ENCODE measurements around the gene MAPK4. TPM values are rescaled to one million over a fixed set of nuclear protein-coding genes. Genes with fewer than 3 reads are reported as not detected.

The MAPK4 gene
- total RNA-seq, 1 donor from 2014 or later: 2.2 TPM

DNA sequence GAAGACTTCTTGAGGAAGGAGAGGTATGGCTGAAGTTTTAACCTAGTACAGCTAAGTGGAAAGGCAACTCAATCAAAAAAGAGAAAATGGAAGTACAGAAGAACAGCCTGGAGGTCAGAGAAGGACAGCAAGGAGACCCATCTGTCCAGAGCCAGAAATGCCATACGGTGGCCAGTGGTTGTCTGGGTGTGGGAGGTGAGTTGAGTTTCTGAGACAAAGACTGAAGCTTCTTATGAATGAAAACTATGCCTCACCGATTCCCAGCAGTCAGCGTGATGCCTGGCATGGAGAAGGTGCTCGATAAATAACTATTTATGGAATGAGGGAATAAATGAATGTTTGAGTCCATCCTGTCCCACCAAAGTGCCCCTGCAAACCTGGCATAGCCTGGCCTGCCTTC lies 161.1 kb downstream of the MAPK4 start:
- Histone ChIP-seq H3K4me1 (no peaks in the 10 kb centered on the region), H3K9me3 (no peaks in the 10 kb centered on the region)
- intact Hi-C loops (cut with DNase I): no loop called here

DNA sequence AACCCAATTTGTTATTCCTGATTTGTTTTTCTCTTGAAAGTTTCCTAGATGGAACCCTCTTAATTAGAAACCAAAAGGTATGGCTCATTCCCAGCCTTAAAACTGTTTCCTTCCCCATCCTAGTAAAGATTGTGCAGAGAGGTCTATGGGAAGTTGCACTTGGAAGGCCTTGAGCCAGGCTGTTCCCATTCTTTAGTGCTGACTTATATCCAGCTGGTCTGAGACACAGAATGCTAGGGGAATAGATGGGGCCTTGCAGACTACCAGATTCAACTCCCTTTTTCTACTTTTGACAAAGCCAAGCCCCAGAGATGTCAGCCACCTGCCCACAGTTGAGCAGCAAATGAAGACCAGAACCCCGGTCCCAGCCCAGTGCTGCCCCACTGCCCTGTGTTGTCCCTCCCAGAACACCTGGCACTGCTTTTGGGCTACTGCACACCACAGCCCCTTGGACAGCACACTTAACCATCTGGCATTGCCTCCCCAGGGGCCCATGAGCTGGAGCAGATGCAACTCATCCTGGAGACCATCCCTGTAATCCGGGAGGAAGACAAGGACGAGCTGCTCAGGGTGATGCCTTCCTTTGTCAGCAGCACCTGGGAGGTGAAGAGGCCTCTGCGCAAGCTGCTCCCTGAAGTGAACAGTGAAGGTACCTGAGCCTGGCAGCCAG lies 161.7 kb downstream of the MAPK4 start:
- Histone ChIP-seq H3K27me3 (no peaks in the 10 kb centered on the region), H3K36me3 (no peaks in the 10 kb centered on the region), H3K27ac (no peak overlapping the region), H3K9me3 (no peaks in the 10 kb centered on the region), H3K4me3 (no peak overlapping the region), H3K4me1 (no peaks in the 10 kb centered on the region)
- no peak for DNase-seq (ENCODE audit: extremely low spot score in 2 of 2)
- intact Hi-C loops (cut with DNase I): no loop called here
- TF ChIP-seq POLR2AphosphoS5 (IDR thresholded peaks at IDR 0.05; ENCODE audit: insufficient read depth in 1 of 2, low read depth in 1 of 2): no peak
- TF ChIP-seq, protein P1, sequence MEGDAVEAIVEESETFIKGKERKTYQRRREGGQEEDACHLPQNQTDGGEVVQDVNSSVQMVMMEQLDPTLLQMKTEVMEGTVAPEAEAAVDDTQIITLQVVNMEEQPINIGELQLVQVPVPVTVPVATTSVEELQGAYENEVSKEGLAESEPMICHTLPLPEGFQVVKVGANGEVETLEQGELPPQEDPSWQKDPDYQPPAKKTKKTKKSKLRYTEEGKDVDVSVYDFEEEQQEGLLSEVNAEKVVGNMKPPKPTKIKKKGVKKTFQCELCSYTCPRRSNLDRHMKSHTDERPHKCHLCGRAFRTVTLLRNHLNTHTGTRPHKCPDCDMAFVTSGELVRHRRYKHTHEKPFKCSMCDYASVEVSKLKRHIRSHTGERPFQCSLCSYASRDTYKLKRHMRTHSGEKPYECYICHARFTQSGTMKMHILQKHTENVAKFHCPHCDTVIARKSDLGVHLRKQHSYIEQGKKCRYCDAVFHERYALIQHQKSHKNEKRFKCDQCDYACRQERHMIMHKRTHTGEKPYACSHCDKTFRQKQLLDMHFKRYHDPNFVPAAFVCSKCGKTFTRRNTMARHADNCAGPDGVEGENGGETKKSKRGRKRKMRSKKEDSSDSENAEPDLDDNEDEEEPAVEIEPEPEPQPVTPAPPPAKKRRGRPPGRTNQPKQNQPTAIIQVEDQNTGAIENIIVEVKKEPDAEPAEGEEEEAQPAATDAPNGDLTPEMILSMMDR (IDR thresholded peaks at IDR 0.05): no peak
- no peak for TF ChIP-seq POLR2A (IDR thresholded peaks at IDR 0.05)

More for the DNA sequence above, 161.1 kb downstream of the MAPK4 start:
- H3K27ac ChIP-seq: no peak overlapping the region
- TF ChIP-seq POLR2AphosphoS5 (IDR thresholded peaks at IDR 0.05; ENCODE audit: insufficient read depth in 1 of 2, low read depth in 1 of 2) (no peak), POLR2A (IDR thresholded peaks at IDR 0.05) (no peak)
- TF ChIP-seq, protein P1 (IDR thresholded peaks at IDR 0.05): no peak
- H3K36me3 ChIP-seq: no peaks in the 10 kb centered on the region
- H3K27me3 ChIP-seq: no peaks in the 10 kb centered on the region
- H3K4me3 ChIP-seq: no peak overlapping the region
- no peak for DNase-seq (ENCODE audit: extremely low spot score in 2 of 2)

DNA sequence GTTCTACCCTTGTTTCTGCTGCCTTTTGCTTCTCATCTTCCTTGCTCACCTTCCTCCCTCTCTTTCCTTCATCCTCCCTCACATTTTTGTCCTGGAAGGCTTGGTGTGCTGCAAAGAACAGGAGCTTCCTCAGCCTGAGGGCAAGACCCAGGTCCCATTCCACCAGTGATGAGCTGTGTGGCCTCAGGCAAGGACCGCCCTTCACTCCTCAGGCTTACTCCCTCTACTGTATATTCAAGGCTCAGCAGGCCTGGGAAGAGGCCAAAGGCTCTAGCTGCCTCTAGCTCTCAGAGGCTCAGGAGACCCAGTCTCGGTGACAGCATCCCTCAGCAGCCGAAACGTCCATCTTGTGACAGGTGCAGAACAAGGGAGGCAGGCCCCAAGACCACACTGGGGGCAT lies 162.4 kb downstream of the MAPK4 start:
- Histone ChIP-seq H3K27me3 (no peaks in the 10 kb centered on the region), H3K27ac (no peak overlapping the region), H3K36me3 (no peaks in the 10 kb centered on the region), H3K4me3 (no peak overlapping the region), H3K9me3 (no peaks in the 10 kb centered on the region), H3K4me1 (no peaks in the 10 kb centered on the region)
- no peak for DNase-seq (ENCODE audit: extremely low spot score in 2 of 2)
- intact Hi-C loops (cut with DNase I): no loop called here
- TF ChIP-seq POLR2A (IDR thresholded peaks at IDR 0.05): no peak
- TF ChIP-seq, protein P1 (IDR thresholded peaks at IDR 0.05): no peak
- no peak for TF ChIP-seq POLR2AphosphoS5 (IDR thresholded peaks at IDR 0.05; ENCODE audit: insufficient read depth in 1 of 2, low read depth in 1 of 2)

DNA sequence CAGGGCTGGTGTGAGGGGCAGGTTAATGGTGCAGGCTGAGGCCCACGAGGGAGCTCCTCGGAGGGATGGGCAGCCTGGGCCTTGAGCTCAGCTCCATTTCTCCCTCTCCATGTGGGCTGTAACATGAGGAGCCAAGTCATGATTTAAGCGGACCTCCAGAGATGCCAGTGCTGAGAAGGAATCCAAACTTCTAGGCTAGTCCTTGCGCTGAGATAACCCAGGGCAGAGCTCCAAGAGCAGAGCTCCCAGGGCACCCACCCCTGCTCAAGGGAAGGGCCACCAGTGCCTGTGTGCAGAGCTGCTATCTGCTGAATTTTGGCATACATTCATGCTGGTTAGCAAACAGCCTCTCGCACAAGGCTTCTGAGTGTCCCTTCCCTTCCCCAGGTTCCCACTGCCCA lies 164.9 kb downstream of the MAPK4 start:
- H3K36me3 ChIP-seq: no peaks in the 10 kb centered on the region
- TF ChIP-seq, protein P1 (IDR thresholded peaks at IDR 0.05): no peak
- no peak for TF ChIP-seq POLR2AphosphoS5 (IDR thresholded peaks at IDR 0.05; ENCODE audit: insufficient read depth in 1 of 2, low read depth in 1 of 2)
- TF ChIP-seq POLR2A (IDR thresholded peaks at IDR 0.05): no peak
- H3K27ac ChIP-seq: no peak overlapping the region
- intact Hi-C loops (cut with DNase I): no loop called here
- no peaks in the 10 kb centered on the region for H3K27me3 ChIP-seq
- no peak for DNase-seq (ENCODE audit: extremely low spot score in 2 of 2)
- no peaks in the 10 kb centered on the region for H3K4me1 ChIP-seq
- H3K4me3 ChIP-seq: no peak overlapping the region
- H3K9me3 ChIP-seq: no peaks in the 10 kb centered on the region

DNA sequence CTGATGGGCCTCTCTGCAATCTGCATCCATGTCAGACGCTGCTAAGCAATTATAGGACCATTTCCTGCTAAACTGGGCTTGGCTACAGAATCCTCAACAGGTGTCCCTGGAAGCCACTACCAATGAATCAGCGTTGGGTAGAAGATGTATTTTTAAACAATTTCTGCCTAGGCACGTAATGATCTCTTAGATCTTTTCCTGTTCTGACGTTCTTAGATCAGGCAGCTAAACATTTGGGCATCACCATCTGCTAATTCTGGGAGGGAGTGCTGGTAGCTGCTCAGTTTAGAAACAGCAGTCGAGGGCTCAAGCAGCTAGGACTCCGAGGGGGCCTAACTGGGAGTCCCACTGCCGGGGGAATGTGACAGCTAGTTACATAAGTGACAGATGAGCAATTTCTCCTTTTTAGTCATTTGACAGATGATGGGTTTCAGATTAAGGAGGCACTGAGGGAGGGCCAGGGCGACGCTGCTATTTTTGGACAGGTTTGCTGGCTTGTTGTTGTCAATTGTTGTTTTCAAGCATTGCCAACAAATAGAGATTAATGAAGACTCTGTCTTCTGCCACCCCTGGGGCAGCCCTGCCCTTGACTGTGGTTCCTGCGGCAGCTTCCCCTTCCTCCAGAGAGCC lies 167.2 kb downstream of the MAPK4 start:
- no peaks in the 10 kb centered on the region for H3K4me1 ChIP-seq
- no peaks in the 10 kb centered on the region for H3K9me3 ChIP-seq
- H3K36me3 ChIP-seq: no peaks in the 10 kb centered on the region
- intact Hi-C loops (cut with DNase I): no loop called here
- no peak overlapping the region for H3K27ac ChIP-seq
- TF ChIP-seq POLR2AphosphoS5 (IDR thresholded peaks at IDR 0.05; ENCODE audit: insufficient read depth in 1 of 2, low read depth in 1 of 2) (no peak), POLR2A (IDR thresholded peaks at IDR 0.05) (no peak)
- TF ChIP-seq, protein P1 (IDR thresholded peaks at IDR 0.05): no peak
- H3K4me3 ChIP-seq: no peak overlapping the region
- DNase-seq (ENCODE audit: extremely low spot score in 2 of 2): no peak
- H3K27me3 ChIP-seq: no peaks in the 10 kb centered on the region
